HCT116 (cell line): ENCODE data around the gene LHX2. TPM values are rescaled to one million over a fixed set of nuclear protein-coding genes. Genes with fewer than 3 reads are reported as not detected.
"Not testable (repeated sequence)": the region's sequence is repeated elsewhere in the genome, so short reads cannot be mapped to it uniquely, and the experiment has no call there.

Experiments
- ATAC-seq: fragments of 200-7000 bp; cut with Tn5 transposase; 2 replicates; pipeline ENCODE4 v1.9.1; 2020; ENCODE audit warnings: mild to moderate bottlenecking, moderate library complexity
- BruUV-seq: library from RNA; stranded (reverse); fragments of 400-500 nt; replicated peaks from 2 replicates; lab custom pipeline; 2021; lab: Mats Ljungman, UMichigan
- CTCF ChIA-PET: fragments of 300-600 bp; sonication (Branson Sonifier 250); formaldehyde crosslinking; loops from one replicate; lab custom pipeline; 2021; ENCODE audit warnings: antibody characterized with exemption; lab: Charles Lee
- POLR2A ChIA-PET: fragments of 300-600, 350-600 bp; sonication (Branson Sonifier 250); formaldehyde crosslinking; loops from one replicate; lab custom pipeline; 2021; ENCODE audit warnings: antibody characterized with exemption; lab: Charles Lee
- RAD21 ChIA-PET, 2 experiments: fragments of 300-600 bp; sonication (Branson Sonifier 250); formaldehyde crosslinking; loops; one replicate each; lab custom pipeline; 2023; ENCODE audit warnings: low total read pairs in 2 of 2; ENCODE audit not compliant: uncharacterized antibody in 2 of 2, unreplicated experiment in 2 of 2, low non-redundant PET in 1 of 2; lab: Charles Lee
- DNase-seq: peaks from one replicate; pipeline ENCODE4 v3.0.0-alpha.2; 2010; ENCODE audit warnings: low read depth, low spot score
- H2AFZ ChIP-seq: fragments of 200-600 bp; shearing (Covaris generic), sonication (generic); 2 replicates; pipeline ENCODE4 v1.6.1; 2017; ENCODE audit warnings: low read depth, mixed run types, mixed read lengths, antibody characterized with exemption, low read length; ENCODE audit not compliant: poor library complexity, severe bottlenecking
- H3K27ac ChIP-seq: 2 replicates; pipeline ENCODE4 v1.5.1; 2012; ENCODE audit warnings: low read depth, low read length
- H3K27me3 ChIP-seq: fragments of 200-600 bp; sonication (generic); 2 replicates; pipeline ENCODE4 v1.6.1; 2016; ENCODE audit warnings: mixed run types, low read length, mixed read lengths; ENCODE audit not compliant: insufficient read depth
- H3K36me3 ChIP-seq, 2 experiments: fragments of 200-500 bp in 1 of 2; fragments of 200-600 bp in 1 of 2; sonication (Bioruptor generic) in 1 of 2; sonication (generic) in 1 of 2; 2 replicates each; pipeline versions ENCODE4 v1.5.1 to v1.6.1; 2014 to 2016; ENCODE audit warnings: low read length in 2 of 2, inconsistent platforms in 1 of 2, mixed read lengths in 1 of 2, mixed run types in 1 of 2; ENCODE audit not compliant: insufficient read depth in 2 of 2, control insufficient read depth in 1 of 2
- H3K4me1 ChIP-seq, 2 experiments: fragments of 200-600 bp in 1 of 2; sonication (generic) in 1 of 2; 2 replicates each; pipeline versions ENCODE4 v1.5.1 to v1.6.1; 2012 to 2017; ENCODE audit warnings: low read length in 2 of 2, inconsistent platforms in 1 of 2, mild to moderate bottlenecking in 1 of 2, mixed read lengths in 1 of 2, mixed run types in 1 of 2, moderate library complexity in 1 of 2; ENCODE audit not compliant: insufficient read depth in 2 of 2, control insufficient read depth in 1 of 2
- H3K4me2 ChIP-seq: fragments of 200-600 bp; sonication (generic); 2 replicates; pipeline ENCODE4 v1.6.1; 2017; ENCODE audit warnings: mixed run types, low read length, mixed read lengths
- H3K4me3 ChIP-seq, 2 experiments: fragments of 200-600 bp in 1 of 2; sonication (generic) in 1 of 2; replicated peaks in 1 of 2; 2 replicates each; pipeline ENCODE4 v1.5.1; 2011 to 2016; ENCODE audit warnings: low read length in 2 of 2, control low read depth in 1 of 2, low read depth in 1 of 2, mild to moderate bottlenecking in 1 of 2, mixed read lengths in 1 of 2, mixed run types in 1 of 2
- H3K79me2 ChIP-seq: fragments of 200-600 bp; sonication (generic); 2 replicates; pipeline ENCODE4 v1.6.1; 2017; ENCODE audit warnings: mild to moderate bottlenecking, mixed run types, low read length, moderate library complexity, mixed read lengths; ENCODE audit not compliant: insufficient read depth
- H3K9ac ChIP-seq: fragments of 200-600 bp; sonication (generic); 2 replicates; pipeline ENCODE4 v1.6.1; 2016; ENCODE audit warnings: low read length, mixed read lengths
- H3K9me2 ChIP-seq: fragments of 200-600 bp; sonication (generic), shearing (Covaris generic); 2 replicates; pipeline ENCODE4 v1.6.1; 2017; ENCODE audit warnings: mixed run types, mild to moderate bottlenecking, moderate library complexity; ENCODE audit not compliant: insufficient read depth
- H3K9me3 ChIP-seq, 2 experiments: fragments of 200-500 bp in 1 of 2; fragments of 200-600 bp in 1 of 2; sonication (Bioruptor generic) in 1 of 2; sonication (generic) in 1 of 2; 2 replicates each; pipeline ENCODE4 v1.6.1; 2014 to 2017; ENCODE audit warnings: low read length in 2 of 2, mixed read lengths in 2 of 2, inconsistent platforms in 1 of 2, low read depth in 1 of 2, mild to moderate bottlenecking in 1 of 2, mixed run types in 1 of 2, moderate library complexity in 1 of 2; ENCODE audit not compliant: control insufficient read depth in 1 of 2, insufficient read depth in 1 of 2
- H4K20me1 ChIP-seq: fragments of 200-600 bp; sonication (generic), shearing (Covaris generic); 2 replicates; pipeline ENCODE4 v1.6.1; 2017; ENCODE audit warnings: mixed run types, mild to moderate bottlenecking, moderate library complexity; ENCODE audit not compliant: insufficient read depth
- ATF3 ChIP-seq: IDR thresholded peaks from 2 replicates; pipeline ENCODE4 v1.6.1; 2012
- CTCF ChIP-seq, 3 experiments: fragments of 200-600 bp in 1 of 3; sonication (generic) in 1 of 3; IDR thresholded peaks in 2 of 3; conservative IDR thresholded peaks in 1 of 3; 2 replicates each; pipeline ENCODE4 v1.5.1; 2012 to 2017; ENCODE audit warnings: low read depth in 2 of 3, low read length in 2 of 3, antibody characterized with exemption in 1 of 3, borderline replicate concordance in 1 of 3, control low read depth in 1 of 3, mild to moderate bottlenecking in 1 of 3, mixed read lengths in 1 of 3, mixed run types in 1 of 3, moderate library complexity in 1 of 3; ENCODE audit not compliant: insufficient read depth in 1 of 3
- EGR1 ChIP-seq: IDR thresholded peaks from 2 replicates; pipeline ENCODE4 v1.6.1; 2012; ENCODE audit warnings: low read depth
- EZH2 ChIP-seq: fragments of 200-600 bp; sonication (generic); IDR thresholded peaks from 2 replicates; pipeline ENCODE4 v1.6.1; 2017; ENCODE audit warnings: antibody characterized with exemption, mixed run types
- JUND ChIP-seq: IDR thresholded peaks from 2 replicates; pipeline ENCODE4 v1.6.1; 2012
- MAX ChIP-seq: IDR thresholded peaks from 2 replicates; pipeline ENCODE4 v1.6.1; 2012
- RAD21 ChIP-seq: IDR thresholded peaks from 2 replicates; pipeline ENCODE4 v1.6.1; 2012; ENCODE audit warnings: low read depth, mild to moderate bottlenecking
- SIN3A ChIP-seq: IDR thresholded peaks from 2 replicates; pipeline ENCODE4 v1.6.1; 2012; ENCODE audit warnings: low read depth
- TCF7L2 ChIP-seq: IDR thresholded peaks from 2 replicates; pipeline ENCODE4 v1.7.0; 2011; ENCODE audit warnings: borderline replicate concordance, inconsistent platforms; ENCODE audit not compliant: insufficient read depth, insufficient read length; ENCODE audit errors: extremely low read depth
- ZBTB33 ChIP-seq: IDR thresholded peaks from 2 replicates; pipeline ENCODE4 v1.6.1; 2011; ENCODE audit warnings: mild to moderate bottlenecking, low read length, moderate library complexity; ENCODE audit not compliant: insufficient replicate concordance; ENCODE audit errors: extremely low read depth
- intact Hi-C: fragments of 100-400 bp; cut with micrococcal nuclease; formaldehyde crosslinking; loops from 2 replicates; pipeline ENCODE4 v1.10.0; 2022
- total RNA-seq: library from RNA; stranded (reverse); gene quantifications from one replicate; pipeline ENCODE4 v1.2.1, GENCODE V29; 2021; ENCODE audit not compliant: unreplicated experiment

LHX2 gene
- total RNA-seq, 1 experiment from 2014 or later, result 10.2 TPM

GRCh38 chr9:123976579-123976978 is 35.0 kb upstream of the LHX2 start:
- H2AFZ ChIP-seq, H3K79me2 ChIP-seq, intact Hi-C loops, H3K27ac ChIP-seq, H3K4me2 ChIP-seq, H4K20me1 ChIP-seq, DNase-seq, H3K36me3 ChIP-seq, POLR2A ChIA-PET, H3K9me2 ChIP-seq, H3K4me1 ChIP-seq, BruUV-seq, RAD21 ChIA-PET, H3K4me3 ChIP-seq, H3K9ac ChIP-seq, H3K9me3 ChIP-seq, CTCF ChIA-PET: not testable (repeated sequence)
- 0 out of 2 replicates have a peak, but pooled peaks have one; percentile 27 for ATAC-seq
- peaks cover 11% of the 10 kb centered on the region; the same call in 1 of the 2 replicates for H3K27me3 ChIP-seq

GRCh38 chr9:123978981-123979380 is 32.6 kb upstream of the LHX2 start:
- POLR2A ChIA-PET, result no interaction called here
- intact Hi-C loops, result no loop called here
- Histone ChIP-seq H3K4me1 (no peaks in the 10 kb centered on the region), H3K9me2 (no peaks in the 10 kb centered on the region), H2AFZ (no peak overlapping the region), H3K4me3 (no peak overlapping the region), H3K79me2 (no peaks in the 10 kb centered on the region), H4K20me1 (no peaks in the 10 kb centered on the region), H3K27me3 (peaks cover 11% of the 10 kb centered on the region; the same call in 1 of the 2 replicates), H3K9me3 (no peaks in the 10 kb centered on the region), H3K4me2 (no peak overlapping the region), H3K27ac (no peak overlapping the region), H3K36me3 (no peaks in the 10 kb centered on the region), H3K9ac (no peak overlapping the region)
- CTCF ChIA-PET, result no interaction called here
- BruUV-seq, result no TSS peak
- DNase-seq (no peak), ATAC-seq (no peak)
- TF ChIP-seq JUND, result no peak
- no peak for TF ChIP-seq TCF7L2
- no peak for TF ChIP-seq ZBTB33
- no peak for TF ChIP-seq SIN3A
- TF ChIP-seq ATF3, result no peak
- no peak for TF ChIP-seq CTCF (IDR thresholded peaks at IDR 0.05 in 2 of 3, conservative IDR thresholded peaks at IDR 0.05 in 1 of 3; ENCODE audit: borderline replicate concordance in 1 of 3, insufficient read depth in 1 of 3, low read depth in 2 of 3, low read length in 2 of 3)
- no peak for TF ChIP-seq EZH2
- TF ChIP-seq MAX, result no peak
- TF ChIP-seq EGR1, result no peak
- TF ChIP-seq RAD21, result no peak
- RAD21 ChIA-PET, result no interaction called here
